ENCODE results near the gene CAMK2A.

- TF ChIP-seq CTCF (IDR thresholded peaks at IDR 0.05) (no peak), POLR2A (IDR thresholded peaks at IDR 0.05) (no peak)
Measured at GRCh38 chr5:150245808-150246207, 43.8 kb downstream of the CAMK2A start.
